GM21515 (cell line): ENCODE results near the gene RPS19BP1.
"Not testable (repeated sequence)": the region's sequence is repeated elsewhere in the genome, so short reads cannot be mapped to it uniquely, and the experiment has no call there.

ENCODE experiments used
- ATAC-seq: cut with Tn5 transposase; IDR thresholded peaks from one replicate; pipeline ENCODE4 v1.9.1; 2021; ENCODE audit not compliant: unreplicated experiment

The RPS19BP1 gene

GRCh38 chr22:39528681-39529486, 3.7 kb downstream of the RPS19BP1 start:
- peak; percentile 32 for ATAC-seq

GRCh38 chr22:39528080-39528661, 4.4 kb downstream of the RPS19BP1 start:
- no peak for ATAC-seq

- ATAC-seq = no peak
These were observed 5.0 kb downstream of the RPS19BP1 start for GRCh38 chr22:39527481-39527961.

- no peak for ATAC-seq
These were observed 5.8 kb downstream of the RPS19BP1 start for GRCh38 chr22:39526736-39527171.

GRCh38 chr22:39525658-39525975, 6.9 kb downstream of the RPS19BP1 start:
- no peak for ATAC-seq

GRCh38 chr22:39524753-39525657, 7.5 kb downstream of the RPS19BP1 start:
- no peak for ATAC-seq

- ATAC-seq = no peak
These were observed 8.3 kb downstream of the RPS19BP1 start for GRCh38 chr22:39524089-39524752.

- ATAC-seq = no peak
These were observed 9.8 kb downstream of the RPS19BP1 start for GRCh38 chr22:39522567-39523300.

GRCh38 chr22:39522091-39522490, 10.5 kb downstream of the RPS19BP1 start:
- not testable (repeated sequence) for ATAC-seq

GRCh38 chr22:39521106-39521885, 11.3 kb downstream of the RPS19BP1 start:
- not testable (repeated sequence) for ATAC-seq

GRCh38 chr22:39520226-39521105, 12.1 kb downstream of the RPS19BP1 start, which contains the start of gene ATF4:
TSS of gene ATF4 (plus strand) at chr22:39520562. CDS start at chr22:39521446, 884 bp downstream.
- peak; percentile 47 for ATAC-seq

GRCh38 chr22:39519681-39520225, 12.8 kb downstream of the RPS19BP1 start:
- ATAC-seq = peak; percentile 65

GRCh38 chr22:39518996-39519680, 13.4 kb downstream of the RPS19BP1 start:
- no peak for ATAC-seq

- ATAC-seq = no peak
These were observed 14.3 kb downstream of the RPS19BP1 start for GRCh38 chr22:39518144-39518786.

- ATAC-seq = no peak
These were observed 15.1 kb downstream of the RPS19BP1 start for GRCh38 chr22:39517470-39517869.

GRCh38 chr22:39515266-39516050, 17.1 kb downstream of the RPS19BP1 start:
- ATAC-seq = no peak
